NCI-H345 treated with DMSO at 0.1 percent for 48 hours (cell line): ENCODE data around the gene SARDH.
A peak's percentile ranks its signal among the peaks of the same experiment; 100 is the strongest.

Experiments
- DNase-seq: peaks from one replicate; lab custom pipeline; 2025; ENCODE audit not compliant: unreplicated experiment; lab: John Stamatoyannopoulos, UW

The SARDH gene

GRCh38 chr9:133737774-133738639, at the start of gene SARDH:
Gene SARDH, minus strand, starts transcription at chr9:133738352. Its CDS starts 4,179 bp downstream, at chr9:133734173.
- peak; percentile 24 for DNase-seq

GRCh38 chr9:133787754-133788025, 49.5 kb upstream of the SARDH start:
- DNase-seq: no peak

- DNase-seq: no peak
Measured at GRCh38 chr9:133786907-133787753, 49.0 kb upstream of the SARDH start.

GRCh38 chr9:133786371-133786753, 48.2 kb upstream of the SARDH start:
- DNase-seq: no peak

- DNase-seq: no peak
Measured at GRCh38 chr9:133785753-133786370, 47.7 kb upstream of the SARDH start.

- DNase-seq: no peak
Measured at GRCh38 chr9:133784731-133785561, 46.8 kb upstream of the SARDH start.

- no peak for DNase-seq
Measured at GRCh38 chr9:133783331-133783731, 45.2 kb upstream of the SARDH start.

- DNase-seq: no peak
Measured at GRCh38 chr9:133782157-133783130, 44.3 kb upstream of the SARDH start.

GRCh38 chr9:133781828-133782135, 43.6 kb upstream of the SARDH start:
- no peak for DNase-seq

- DNase-seq: no peak
Measured at GRCh38 chr9:133780962-133781827, 43.0 kb upstream of the SARDH start.

- no peak for DNase-seq
Measured at GRCh38 chr9:133780404-133780945, 42.3 kb upstream of the SARDH start.

GRCh38 chr9:133779516-133780403, 41.6 kb upstream of the SARDH start:
- no peak for DNase-seq

GRCh38 chr9:133779081-133779480, 40.9 kb upstream of the SARDH start:
- DNase-seq: no peak

- DNase-seq: no peak
Measured at GRCh38 chr9:133778336-133779013, 40.3 kb upstream of the SARDH start.

- DNase-seq: no peak
Measured at GRCh38 chr9:133777871-133778270, 39.7 kb upstream of the SARDH start.

- no peak for DNase-seq
Measured at GRCh38 chr9:133777068-133777791, 39.1 kb upstream of the SARDH start.
